ENCODE data around the gene RBMS3.

RBMS3 gene

GRCh38 chr3:29537889-29538609, 257.2 kb downstream of the RBMS3 start:
- DNase-seq: no peak

GRCh38 chr3:29538610-29538958, 257.7 kb downstream of the RBMS3 start:
- DNase-seq: no peak

GRCh38 chr3:29540544-29540943, 259.7 kb downstream of the RBMS3 start:
- no peak for DNase-seq

- DNase-seq: no peak
Measured at GRCh38 chr3:29544701-29545363, 264.0 kb downstream of the RBMS3 start.

- DNase-seq: no peak
Measured at GRCh38 chr3:29545615-29546014, 264.7 kb downstream of the RBMS3 start.

- DNase-seq: no peak
Measured at GRCh38 chr3:29552051-29552450, 271.2 kb downstream of the RBMS3 start.

GRCh38 chr3:29554566-29554965, 273.7 kb downstream of the RBMS3 start:
- DNase-seq: no peak

- no peak for DNase-seq
Measured at GRCh38 chr3:29555590-29555989, 274.7 kb downstream of the RBMS3 start.

GRCh38 chr3:29557186-29557585, 276.3 kb downstream of the RBMS3 start:
- no peak for DNase-seq

- DNase-seq: no peak
Measured at GRCh38 chr3:29557825-29558224, 277.0 kb downstream of the RBMS3 start.

GRCh38 chr3:29559741-29560465, 279.0 kb downstream of the RBMS3 start:
- DNase-seq: no peak

GRCh38 chr3:29561651-29562149, 280.8 kb downstream of the RBMS3 start:
- DNase-seq: no peak

- DNase-seq: no peak
Measured at GRCh38 chr3:29565236-29565635, 284.4 kb downstream of the RBMS3 start.

- DNase-seq: no peak
Measured at GRCh38 chr3:29567501-29567900, 286.6 kb downstream of the RBMS3 start.

GRCh38 chr3:29568355-29568754, 287.5 kb downstream of the RBMS3 start:
- DNase-seq: no peak

- no peak for DNase-seq
Measured at GRCh38 chr3:29576181-29576580, 295.3 kb downstream of the RBMS3 start.

GRCh38 chr3:29576675-29577074, 295.8 kb downstream of the RBMS3 start:
- DNase-seq: no peak

GRCh38 chr3:29577250-29577649, 296.4 kb downstream of the RBMS3 start:
- no peak for DNase-seq

- DNase-seq: no peak
Measured at GRCh38 chr3:29581311-29581710, 300.4 kb downstream of the RBMS3 start.

GRCh38 chr3:29582273-29582672, 301.4 kb downstream of the RBMS3 start:
- no peak for DNase-seq

- DNase-seq: no peak
Measured at GRCh38 chr3:29583861-29584260, 303.0 kb downstream of the RBMS3 start.

- DNase-seq: no peak
Measured at GRCh38 chr3:29585368-29585767, 304.5 kb downstream of the RBMS3 start.

- no peak for DNase-seq
Measured at GRCh38 chr3:29587340-29587739, 306.5 kb downstream of the RBMS3 start.

GRCh38 chr3:29590012-29590411, 309.1 kb downstream of the RBMS3 start:
- no peak for DNase-seq
